Suprapubic skin (tissue), 3 donors: ENCODE data around the gene ODAPH.

ENCODE experiments used
- CTCF ChIP-seq, 2 donors: fragments of 200-600 bp in 1 of 2; fragments of 450-650 bp in 1 of 2; sonication (generic) in 1 of 2; IDR thresholded peaks; one replicate each; pipeline ENCODE4 v1.5.1; 2016 to 2019; ENCODE audit warnings: antibody characterized with exemption in 2 of 2, mild to moderate bottlenecking in 1 of 2, moderate library complexity in 1 of 2
- EP300 ChIP-seq: sonication (generic); formaldehyde crosslinking; IDR thresholded peaks from one replicate; pipeline ENCODE4 v1.6.1; 2017; ENCODE audit warnings: antibody characterized with exemption
- POLR2A ChIP-seq, 2 donors: fragments of 450-650 bp; IDR thresholded peaks; one replicate each; pipeline ENCODE4 v1.6.1; 2017; ENCODE audit warnings: antibody characterized with exemption in 2 of 2, mild to moderate bottlenecking in 2 of 2, moderate library complexity in 2 of 2

- TF ChIP-seq CTCF (IDR thresholded peaks at IDR 0.05) (no peak), EP300 (no peak), POLR2A (IDR thresholded peaks at IDR 0.05) (no peak)
Observed at GRCh38 chr4:75525910-75526309, 30.0 kb upstream of the ODAPH start.
